ENCODE data around the gene NPRL2.

NPRL2 gene

GRCh38 chr3:50350527-50351322, at the start of gene NPRL2, which contains the start of gene CYB561D2:
NPRL2 (minus strand) TSS chr3:50350775; CDS start chr3:50350652, 123 bp downstream.
CYB561D2 (plus strand) TSS chr3:50350862; CDS start chr3:50351434, 572 bp downstream.
- TF ChIP-seq MYC (IDR thresholded peaks at IDR 0.05; ENCODE audit: low read depth, low read length) (no peak; the same call in 1 of the 2 replicates), CTCF (IDR thresholded peaks at IDR 0.05; ENCODE audit: low read depth, low read length) (no peak), POLR2A (IDR thresholded peaks at IDR 0.05; ENCODE audit: extremely low read depth, insufficient read length) (peak; percentile 83), MAX (IDR thresholded peaks at IDR 0.05; ENCODE audit: low read depth, low read length) (peak; percentile 89)
- peak; percentile 97 for DNase-seq (ENCODE audit: low read depth)
- H3K4me3 ChIP-seq (ENCODE audit: low read depth, low read length) = peak within 1 kb of the TSS; percentile 86

GRCh38 chr3:50396502-50396901, 45.9 kb upstream of the NPRL2 start:
- TF ChIP-seq CTCF (IDR thresholded peaks at IDR 0.05; ENCODE audit: low read depth, low read length) = no peak
- no peak for TF ChIP-seq POLR2A (IDR thresholded peaks at IDR 0.05; ENCODE audit: extremely low read depth, insufficient read length)
- no peak for TF ChIP-seq MYC (IDR thresholded peaks at IDR 0.05; ENCODE audit: low read depth, low read length)
- TF ChIP-seq MAX (IDR thresholded peaks at IDR 0.05; ENCODE audit: low read depth, low read length) = no peak
- DNase-seq (ENCODE audit: low read depth) = no peak
- H3K4me3 ChIP-seq (ENCODE audit: low read depth, low read length) = no peak overlapping the region

GRCh38 chr3:50395070-50395860, 44.7 kb upstream of the NPRL2 start:
- peak; percentile 46 for DNase-seq (ENCODE audit: low read depth)
- H3K4me3 ChIP-seq (ENCODE audit: low read depth, low read length) = no peak overlapping the region
- TF ChIP-seq POLR2A (IDR thresholded peaks at IDR 0.05; ENCODE audit: extremely low read depth, insufficient read length) (no peak), CTCF (IDR thresholded peaks at IDR 0.05; ENCODE audit: low read depth, low read length) (no peak), MYC (IDR thresholded peaks at IDR 0.05; ENCODE audit: low read depth, low read length) (no peak), MAX (IDR thresholded peaks at IDR 0.05; ENCODE audit: low read depth, low read length) (no peak)

GRCh38 chr3:50393061-50393460, 42.5 kb upstream of the NPRL2 start:
- DNase-seq (ENCODE audit: low read depth) = no peak
- H3K4me3 ChIP-seq (ENCODE audit: low read depth, low read length) = no peak overlapping the region
- TF ChIP-seq CTCF (IDR thresholded peaks at IDR 0.05; ENCODE audit: low read depth, low read length) = no peak
- no peak for TF ChIP-seq MAX (IDR thresholded peaks at IDR 0.05; ENCODE audit: low read depth, low read length)
- TF ChIP-seq POLR2A (IDR thresholded peaks at IDR 0.05; ENCODE audit: extremely low read depth, insufficient read length) = no peak
- no peak for TF ChIP-seq MYC (IDR thresholded peaks at IDR 0.05; ENCODE audit: low read depth, low read length)

GRCh38 chr3:50392101-50392715, 41.6 kb upstream of the NPRL2 start:
- TF ChIP-seq MYC (IDR thresholded peaks at IDR 0.05; ENCODE audit: low read depth, low read length) (no peak), POLR2A (IDR thresholded peaks at IDR 0.05; ENCODE audit: extremely low read depth, insufficient read length) (no peak), CTCF (IDR thresholded peaks at IDR 0.05; ENCODE audit: low read depth, low read length) (no peak), MAX (IDR thresholded peaks at IDR 0.05; ENCODE audit: low read depth, low read length) (no peak)
- no peak for DNase-seq (ENCODE audit: low read depth)
- H3K4me3 ChIP-seq (ENCODE audit: low read depth, low read length) = no peak overlapping the region
